Stimulated activated CD4-positive, alpha-beta T cell treated with anti-CD3 and anti-CD28 coated beads, Interleukin-1b, Interleukin-23, amount 100 ng/mL, for 48 hours (primary cell): ENCODE data around the gene MRPL4.
"Not testable (repeated sequence)": the region's sequence is repeated elsewhere in the genome, so short reads cannot be mapped to it uniquely, and the experiment has no call there.

ENCODE experiments used
- DNase-seq: peaks from one replicate; pipeline ENCODE4 v3.0.0-alpha.2; 2020

Gene MRPL4

GRCh38 chr19:10268071-10268470 is 16.1 kb downstream of the MRPL4 start:
- DNase-seq, result no peak

- peak; percentile 87 for DNase-seq
These were observed 17.5 kb downstream of the MRPL4 start for GRCh38 chr19:10269333-10270179.

- DNase-seq, result peak; percentile 77
These were observed 18.2 kb downstream of the MRPL4 start for GRCh38 chr19:10270180-10270615.

- peak; percentile 77 for DNase-seq
These were observed 18.8 kb downstream of the MRPL4 start, which contains the start of gene ICAM1 for GRCh38 chr19:10270616-10271394. ICAM1 (plus strand) TSS chr19:10271120; CDS start chr19:10271160, 40 bp downstream.

- DNase-seq, result no peak
These were observed 19.6 kb downstream of the MRPL4 start for GRCh38 chr19:10271543-10272086.

DNA sequence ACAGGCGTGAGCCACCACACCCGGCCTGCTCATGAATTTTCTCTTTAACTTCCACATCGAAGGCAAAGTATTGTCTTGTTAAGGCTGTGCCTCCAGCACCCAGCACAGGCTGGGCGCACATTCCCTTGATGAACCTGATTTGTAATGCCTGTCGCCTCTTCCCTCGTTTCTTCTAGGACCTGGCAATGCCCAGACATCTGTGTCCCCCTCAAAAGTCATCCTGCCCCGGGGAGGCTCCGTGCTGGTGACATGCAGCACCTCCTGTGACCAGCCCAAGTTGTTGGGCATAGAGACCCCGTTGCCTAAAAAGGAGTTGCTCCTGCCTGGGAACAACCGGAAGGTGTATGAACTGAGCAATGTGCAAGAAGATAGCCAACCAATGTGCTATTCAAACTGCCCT is 22.6 kb downstream of the MRPL4 start:
- DNase-seq, result no peak

- no peak for DNase-seq
These were observed 26.0 kb downstream of the MRPL4 start for GRCh38 chr19:10277795-10278589.

DNA sequence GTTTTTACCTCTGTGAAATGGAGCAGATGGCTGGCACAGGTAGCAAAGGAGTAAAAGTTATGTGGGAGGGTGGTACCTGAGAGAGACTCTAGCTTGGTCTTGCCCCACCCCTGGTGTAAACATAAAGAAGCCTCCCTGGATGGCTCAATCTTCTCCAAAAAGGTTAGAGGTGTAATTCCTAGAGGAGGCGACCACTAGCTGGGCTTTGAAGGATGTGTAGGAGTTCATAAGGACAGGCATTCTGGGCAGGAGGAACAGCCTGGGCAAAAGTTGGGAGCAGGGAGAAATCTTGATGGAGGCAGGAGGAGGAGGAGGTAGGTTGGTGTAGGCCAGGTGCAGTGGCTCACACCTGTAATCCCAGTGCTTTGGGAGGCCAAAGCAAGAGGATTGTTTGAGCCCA is 26.9 kb downstream of the MRPL4 start:
- DNase-seq, result no peak

DNA sequence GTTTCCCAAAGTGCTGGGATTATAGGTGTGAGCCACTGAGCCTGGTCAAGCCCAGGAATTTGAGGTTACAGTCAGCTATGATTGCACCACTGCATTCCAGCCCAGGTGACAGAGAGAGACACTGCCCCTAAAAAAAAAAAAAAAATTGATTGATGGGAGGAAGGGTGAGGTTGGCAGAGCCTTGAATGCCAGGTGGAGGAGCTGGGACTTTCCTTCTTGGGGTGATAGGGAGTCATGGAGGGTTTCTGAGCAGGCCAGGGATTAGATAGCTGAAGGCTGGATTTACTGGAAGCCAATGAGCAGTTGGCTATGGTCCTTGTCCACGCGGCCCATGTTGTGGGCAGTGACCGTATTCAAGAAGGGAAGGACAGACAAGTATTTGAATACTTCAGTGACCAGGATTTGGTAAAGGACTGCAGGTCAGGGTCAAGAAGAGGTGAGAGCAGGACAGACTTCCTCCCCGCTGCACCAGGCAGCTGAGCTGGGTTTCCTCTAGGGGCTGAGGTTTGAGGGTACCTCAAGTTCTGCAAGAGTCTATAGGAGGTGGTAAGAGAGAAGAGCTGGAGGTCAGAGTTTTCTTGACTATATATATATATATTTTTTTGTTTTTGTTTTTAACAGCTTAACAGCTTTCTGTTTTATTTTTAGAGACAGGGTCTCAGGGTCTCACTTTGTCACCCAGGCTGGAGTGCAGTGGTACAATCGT is 27.9 kb downstream of the MRPL4 start:
- DNase-seq, result no peak

DNA sequence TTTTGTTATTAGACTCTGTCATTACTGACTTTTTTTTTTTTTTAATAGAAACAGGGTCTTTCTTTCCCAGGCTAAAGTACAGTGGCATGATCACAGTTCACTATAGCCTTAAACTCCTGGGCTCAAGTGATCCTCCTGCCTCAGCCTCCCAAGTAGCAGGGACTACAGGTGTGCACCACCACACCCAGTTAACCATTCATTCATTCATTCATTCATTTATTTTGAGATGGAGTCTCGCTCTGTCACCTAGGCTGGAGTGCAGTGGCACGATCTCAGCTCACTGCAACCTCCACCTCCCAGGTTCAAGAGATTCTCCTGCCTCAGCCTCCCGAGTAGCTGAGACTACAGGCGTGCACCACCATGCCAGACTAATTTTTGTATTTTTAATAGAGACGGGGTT is 30.0 kb downstream of the MRPL4 start:
- not testable (repeated sequence) for DNase-seq

DNA sequence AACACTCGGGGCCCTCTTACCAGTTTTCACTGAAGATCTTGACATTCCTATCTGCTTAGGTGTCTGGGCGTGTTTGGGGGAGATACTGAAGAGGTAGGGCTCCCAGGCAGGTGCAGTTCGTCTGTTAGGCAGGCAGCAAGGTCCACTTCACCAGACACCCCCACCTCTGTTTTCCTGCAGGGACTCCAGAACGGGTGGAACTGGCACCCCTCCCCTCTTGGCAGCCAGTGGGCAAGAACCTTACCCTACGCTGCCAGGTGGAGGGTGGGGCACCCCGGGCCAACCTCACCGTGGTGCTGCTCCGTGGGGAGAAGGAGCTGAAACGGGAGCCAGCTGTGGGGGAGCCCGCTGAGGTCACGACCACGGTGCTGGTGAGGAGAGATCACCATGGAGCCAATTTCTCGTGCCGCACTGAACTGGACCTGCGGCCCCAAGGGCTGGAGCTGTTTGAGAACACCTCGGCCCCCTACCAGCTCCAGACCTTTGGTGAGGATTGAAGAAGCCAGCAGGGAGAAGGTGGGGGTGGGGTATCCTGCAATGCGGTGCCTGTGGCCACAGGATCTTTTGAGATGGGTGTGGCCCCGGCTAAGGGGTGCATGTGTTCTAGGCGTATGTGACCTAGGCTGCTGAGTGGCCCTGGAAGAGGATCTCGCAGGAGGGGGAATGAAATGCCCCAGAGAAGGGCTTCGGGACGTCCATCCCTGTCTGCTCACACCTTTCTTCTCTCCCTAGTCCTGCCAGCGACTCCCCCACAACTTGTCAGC is 31.5 kb downstream of the MRPL4 start:
- DNase-seq, result no peak

- DNase-seq, result no peak
These were observed 32.3 kb downstream of the MRPL4 start for GRCh38 chr19:10284065-10284959.

DNA sequence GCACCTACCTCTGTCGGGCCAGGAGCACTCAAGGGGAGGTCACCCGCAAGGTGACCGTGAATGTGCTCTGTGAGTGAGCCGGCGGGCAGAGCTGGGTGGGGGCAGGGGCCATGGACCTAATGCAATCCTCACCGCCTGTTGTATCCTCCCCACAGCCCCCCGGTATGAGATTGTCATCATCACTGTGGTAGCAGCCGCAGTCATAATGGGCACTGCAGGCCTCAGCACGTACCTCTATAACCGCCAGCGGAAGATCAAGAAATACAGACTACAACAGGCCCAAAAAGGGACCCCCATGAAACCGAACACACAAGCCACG is 32.9 kb downstream of the MRPL4 start:
- no peak for DNase-seq

DNA sequence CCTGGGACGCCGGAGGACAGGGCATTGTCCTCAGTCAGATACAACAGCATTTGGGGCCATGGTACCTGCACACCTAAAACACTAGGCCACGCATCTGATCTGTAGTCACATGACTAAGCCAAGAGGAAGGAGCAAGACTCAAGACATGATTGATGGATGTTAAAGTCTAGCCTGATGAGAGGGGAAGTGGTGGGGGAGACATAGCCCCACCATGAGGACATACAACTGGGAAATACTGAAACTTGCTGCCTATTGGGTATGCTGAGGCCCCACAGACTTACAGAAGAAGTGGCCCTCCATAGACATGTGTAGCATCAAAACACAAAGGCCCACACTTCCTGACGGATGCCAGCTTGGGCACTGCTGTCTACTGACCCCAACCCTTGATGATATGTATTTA is 33.4 kb downstream of the MRPL4 start:
- DNase-seq, result no peak

- no peak for DNase-seq
These were observed 35.1 kb downstream of the MRPL4 start, which contains the start of gene ICAM4 for GRCh38 chr19:10286803-10287737. ICAM4 (plus strand) TSS chr19:10286955; CDS start chr19:10287013, 58 bp downstream.

GRCh38 chr19:10288662-10289166 is 36.7 kb downstream of the MRPL4 start:
- DNase-seq, result peak; percentile 60

- DNase-seq, result peak; percentile 74
These were observed 37.3 kb downstream of the MRPL4 start for GRCh38 chr19:10289167-10289835.

- peak; percentile 32 for DNase-seq
These were observed 37.9 kb downstream of the MRPL4 start, which contains the start of gene ICAM5 for GRCh38 chr19:10289836-10290356. ICAM5 (plus strand) TSS chr19:10289952; CDS start chr19:10290044, 92 bp downstream.
